ENCODE measurements around the gene SAE1. TPM values are rescaled to one million over a fixed set of nuclear protein-coding genes. Genes with fewer than 3 reads are reported as not detected.

SAE1 gene
- total and polyA plus RNA-seq, 4 experiments from 2014 or later, result 35.3 to 182 (median 71.6) TPM

DNA sequence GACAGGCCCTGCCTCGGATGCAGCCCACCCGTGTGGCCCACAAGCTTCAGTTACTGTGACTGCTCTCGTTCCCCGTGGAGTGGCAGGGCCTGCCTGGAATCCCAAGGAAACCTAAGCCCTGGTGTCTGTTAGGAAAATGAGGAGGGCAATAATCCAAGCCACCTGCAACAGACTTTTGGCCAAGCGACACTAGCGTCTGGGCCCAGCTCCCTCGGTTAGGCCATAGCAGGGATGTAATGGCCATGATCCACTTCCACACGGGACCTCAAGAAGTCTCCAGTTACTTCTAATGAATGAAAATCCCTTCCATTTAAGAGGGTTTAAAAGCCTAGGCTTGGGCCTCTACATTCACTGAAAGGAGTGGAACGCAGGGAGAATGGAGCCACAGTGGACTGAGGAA is 26.0 kb upstream of the SAE1 start:
- POLR2A ChIA-PET (ENCODE audit: partially characterized antibody), result interaction anchor here (0.6 to 1.1 kb wide), 2 partner anchors 9 to 10 kb away, joined by 3 to 7 read pairs; partner anchors contain the start of gene ZC3H4
- peak overlapping the region in 2 of 7 donors; percentile 56 to 99 for H3K27ac Mint-ChIP-seq
- no peaks in the 10 kb centered on the region for H3K27me3 Mint-ChIP-seq
- H3K9me3 Mint-ChIP-seq, result no peaks in the 10 kb centered on the region
- intact Hi-C loops (cut with micrococcal nuclease), result no loop called here
- peaks cover 47 to 79% (median 62%) of the 10 kb centered on the region in 4 donors for H3K4me1 Mint-ChIP-seq
- Histone ChIP-seq H3K9me3 (ENCODE audit: control insufficient read depth in 1 of 2, low read length in 2 of 2) (no peaks in the 10 kb centered on the region), H3K27ac (ENCODE audit: low read depth, low read length) (no peak overlapping the region), H3K4me3 (ENCODE audit: low read length in 2 of 2) (no peak overlapping the region), H3K4me1 (ENCODE audit: insufficient read depth, low read length) (peaks cover 62% of the 10 kb centered on the region), H3K36me3 (ENCODE audit: insufficient read depth, low read length) (no peaks in the 10 kb centered on the region), H3K27me3 (ENCODE audit: insufficient read depth, low read length) (no peaks in the 10 kb centered on the region)
- H3K36me3 Mint-ChIP-seq, result peaks cover 2 to 24% of the 10 kb centered on the region in 2 donors
- no peak overlapping the region for H3K4me3 Mint-ChIP-seq
- DNase-seq, result no peak
- CTCF ChIA-PET (ENCODE audit: partially characterized antibody), result interaction anchor here (0.8 to 1.5 kb wide), 3 partner anchors 11 to 68 kb away, joined by 3 to 6 read pairs (median 3); no protein-coding TSS in a partner anchor

DNA sequence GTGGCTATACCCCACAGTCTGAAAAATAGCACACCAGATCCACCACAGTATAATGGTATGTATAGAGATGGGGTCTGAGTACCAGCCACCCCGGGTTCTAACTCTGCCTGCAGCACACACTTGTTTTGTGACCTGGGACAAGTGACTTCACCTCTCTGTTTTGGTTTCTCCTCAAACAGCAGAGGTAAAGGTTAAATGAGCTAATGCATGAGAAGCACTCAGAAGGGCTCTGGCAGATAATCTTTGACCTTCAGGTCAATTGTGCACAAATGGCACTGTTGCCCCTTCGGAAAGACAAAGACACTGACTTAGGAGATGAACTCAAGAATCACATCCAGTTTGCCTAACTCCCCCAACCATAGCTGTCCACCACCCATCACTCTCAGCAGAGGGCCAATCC is 24.8 kb upstream of the SAE1 start:
- Histone ChIP-seq H3K27ac (ENCODE audit: low read depth, low read length) (peak overlapping the region; percentile 63), H3K4me3 (ENCODE audit: low read length in 2 of 2) (no peak overlapping the region), H3K36me3 (ENCODE audit: insufficient read depth, low read length) (no peaks in the 10 kb centered on the region), H3K4me1 (ENCODE audit: insufficient read depth, low read length) (peaks cover 67% of the 10 kb centered on the region), H3K9me3 (ENCODE audit: control insufficient read depth in 1 of 2, low read length in 2 of 2) (no peaks in the 10 kb centered on the region), H3K27me3 (ENCODE audit: insufficient read depth, low read length) (no peaks in the 10 kb centered on the region)
- Mint-ChIP-seq H3K9me3 (no peaks in the 10 kb centered on the region), H3K27ac (peak overlapping the region; percentile 48 to 99 (median 87)), H3K4me1 (peaks cover 46 to 84% (median 63%) of the 10 kb centered on the region in 4 donors), H3K27me3 (no peaks in the 10 kb centered on the region), H3K4me3 (peak overlapping the region in 3 of 8 donors; percentile 36 to 99 (median 40)), H3K36me3 (peaks cover 10 to 30% of the 10 kb centered on the region in 2 donors)
- ChIA-PET POLR2A (ENCODE audit: partially characterized antibody) (interaction anchor here (1.0 to 11.4 kb wide), 4 partner anchors 11 to 139 kb away, joined by 3 to 307 read pairs (median 56); no protein-coding TSS in a partner anchor), CTCF (ENCODE audit: partially characterized antibody) (interaction anchor here (1.1 to 9.0 kb wide), 2 partner anchors 20 to 25 kb away, joined by 3 to 83 read pairs; no protein-coding TSS in a partner anchor)
- no peak for DNase-seq
- intact Hi-C loops (cut with micrococcal nuclease), result no loop called here

DNA sequence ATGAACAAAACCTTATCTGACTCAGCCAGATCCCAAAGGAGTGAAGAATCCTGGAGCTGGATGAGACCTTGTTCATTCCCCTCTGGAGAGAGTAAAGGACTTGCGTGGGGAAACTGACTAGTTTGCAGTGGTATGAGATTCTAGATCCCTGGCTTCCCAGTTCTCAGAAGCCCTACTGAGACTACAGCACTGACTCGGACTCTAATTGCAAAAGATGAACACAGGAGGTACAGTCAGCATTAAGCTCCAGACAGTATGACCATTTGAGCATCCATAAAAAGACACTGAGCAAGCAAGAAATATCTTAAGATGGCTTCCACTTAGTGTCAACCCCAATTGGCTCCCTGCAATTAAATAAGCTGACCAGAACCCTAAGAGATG is 23.8 kb upstream of the SAE1 start:
- Histone ChIP-seq H3K4me1 (ENCODE audit: insufficient read depth, low read length) (peaks cover 67% of the 10 kb centered on the region), H3K4me3 (ENCODE audit: low read length in 2 of 2) (no peak overlapping the region), H3K27me3 (ENCODE audit: insufficient read depth, low read length) (no peaks in the 10 kb centered on the region), H3K9me3 (ENCODE audit: control insufficient read depth in 1 of 2, low read length in 2 of 2) (no peaks in the 10 kb centered on the region), H3K36me3 (ENCODE audit: insufficient read depth, low read length) (no peaks in the 10 kb centered on the region), H3K27ac (ENCODE audit: low read depth, low read length) (peak overlapping the region; percentile 63)
- ChIA-PET CTCF (ENCODE audit: partially characterized antibody) (interaction anchor here (1.2 to 9.0 kb wide), 5 partner anchors 11 to 140 kb away, joined by 3 to 83 read pairs (median 4); no protein-coding TSS in a partner anchor), POLR2A (ENCODE audit: partially characterized antibody) (interaction anchor here (1.0 to 11.4 kb wide), 4 partner anchors 11 to 138 kb away, joined by 3 to 307 read pairs (median 56); no protein-coding TSS in a partner anchor)
- no peak for DNase-seq
- no peaks in the 10 kb centered on the region for H3K27me3 Mint-ChIP-seq
- H3K4me1 Mint-ChIP-seq, result peaks cover 46 to 84% (median 62%) of the 10 kb centered on the region in 4 donors
- H3K9me3 Mint-ChIP-seq, result no peaks in the 10 kb centered on the region
- H3K4me3 Mint-ChIP-seq, result peak overlapping the region in 7 of 8 donors; percentile 5 to 99 (median 78)
- peak overlapping the region; percentile 83 to 100 (median 93) for H3K27ac Mint-ChIP-seq
- H3K36me3 Mint-ChIP-seq, result peaks cover 17 to 38% of the 10 kb centered on the region in 2 donors
- intact Hi-C loops (cut with micrococcal nuclease), result no loop called here

DNA sequence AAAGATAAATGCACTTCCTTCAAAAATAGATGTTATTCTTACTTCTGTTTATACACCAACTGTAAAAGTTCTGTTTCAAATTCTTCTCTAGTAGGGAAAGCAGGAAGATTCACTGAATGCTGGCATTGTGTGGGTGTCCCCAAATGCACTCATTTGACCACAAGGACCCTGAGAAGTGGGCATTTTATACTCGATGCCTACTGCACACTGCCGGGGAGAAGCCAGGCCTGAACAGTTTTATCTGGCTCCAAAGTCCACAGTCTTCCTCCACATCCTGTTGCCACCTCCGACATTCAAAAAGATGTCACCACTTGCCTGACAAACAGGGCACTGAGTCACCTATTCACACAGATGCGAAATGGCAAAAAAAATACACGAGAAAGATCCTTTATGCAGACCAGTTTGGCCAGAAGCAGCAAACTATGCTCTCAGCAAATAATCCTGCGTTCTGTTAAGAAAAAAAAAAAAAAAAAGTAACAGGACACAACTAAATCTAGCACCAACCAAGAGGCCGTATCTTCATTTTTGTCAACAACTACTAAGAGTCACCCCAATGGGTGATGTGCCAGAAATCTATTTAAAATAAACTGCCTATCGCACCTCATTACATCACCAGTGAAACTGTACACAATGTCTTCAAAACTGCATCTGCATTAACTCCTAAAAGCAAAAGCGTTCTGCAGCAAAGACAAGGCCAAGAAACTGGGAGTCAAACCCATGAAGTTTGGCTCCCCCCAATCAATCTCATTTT is 23.3 kb upstream of the SAE1 start:
- CTCF ChIA-PET (ENCODE audit: partially characterized antibody), result interaction anchor here (1.2 to 9.0 kb wide), 5 partner anchors 12 to 140 kb away, joined by 3 to 83 read pairs (median 4); no protein-coding TSS in a partner anchor
- no peaks in the 10 kb centered on the region for H3K27me3 Mint-ChIP-seq
- H3K36me3 ChIP-seq (ENCODE audit: insufficient read depth, low read length), result no peaks in the 10 kb centered on the region
- H3K9me3 Mint-ChIP-seq, result no peaks in the 10 kb centered on the region
- peak; percentile 34 to 73 (median 49) for DNase-seq
- H3K4me1 ChIP-seq (ENCODE audit: insufficient read depth, low read length), result peaks cover 62% of the 10 kb centered on the region
- peak overlapping the region; percentile 83 to 100 (median 93) for H3K27ac Mint-ChIP-seq
- H3K27me3 ChIP-seq (ENCODE audit: insufficient read depth, low read length), result no peaks in the 10 kb centered on the region
- intact Hi-C loops (cut with micrococcal nuclease), result no loop called here
- peak overlapping the region in 1 of 2 donors; percentile 5 for H3K4me3 ChIP-seq (ENCODE audit: low read length in 2 of 2)
- POLR2A ChIA-PET (ENCODE audit: partially characterized antibody), result interaction anchor here (1.0 to 11.4 kb wide), 4 partner anchors 12 to 137 kb away, joined by 3 to 307 read pairs (median 56); no protein-coding TSS in a partner anchor
- peak overlapping the region; percentile 5 to 99 (median 66) for H3K4me3 Mint-ChIP-seq
- peak overlapping the region; percentile 63 for H3K27ac ChIP-seq (ENCODE audit: low read depth, low read length)
- peaks cover 17 to 33% of the 10 kb centered on the region in 2 donors for H3K36me3 Mint-ChIP-seq
- peaks cover 43 to 78% (median 60%) of the 10 kb centered on the region in 4 donors for H3K4me1 Mint-ChIP-seq
- H3K9me3 ChIP-seq (ENCODE audit: control insufficient read depth in 1 of 2, low read length in 2 of 2), result no peaks in the 10 kb centered on the region

DNA sequence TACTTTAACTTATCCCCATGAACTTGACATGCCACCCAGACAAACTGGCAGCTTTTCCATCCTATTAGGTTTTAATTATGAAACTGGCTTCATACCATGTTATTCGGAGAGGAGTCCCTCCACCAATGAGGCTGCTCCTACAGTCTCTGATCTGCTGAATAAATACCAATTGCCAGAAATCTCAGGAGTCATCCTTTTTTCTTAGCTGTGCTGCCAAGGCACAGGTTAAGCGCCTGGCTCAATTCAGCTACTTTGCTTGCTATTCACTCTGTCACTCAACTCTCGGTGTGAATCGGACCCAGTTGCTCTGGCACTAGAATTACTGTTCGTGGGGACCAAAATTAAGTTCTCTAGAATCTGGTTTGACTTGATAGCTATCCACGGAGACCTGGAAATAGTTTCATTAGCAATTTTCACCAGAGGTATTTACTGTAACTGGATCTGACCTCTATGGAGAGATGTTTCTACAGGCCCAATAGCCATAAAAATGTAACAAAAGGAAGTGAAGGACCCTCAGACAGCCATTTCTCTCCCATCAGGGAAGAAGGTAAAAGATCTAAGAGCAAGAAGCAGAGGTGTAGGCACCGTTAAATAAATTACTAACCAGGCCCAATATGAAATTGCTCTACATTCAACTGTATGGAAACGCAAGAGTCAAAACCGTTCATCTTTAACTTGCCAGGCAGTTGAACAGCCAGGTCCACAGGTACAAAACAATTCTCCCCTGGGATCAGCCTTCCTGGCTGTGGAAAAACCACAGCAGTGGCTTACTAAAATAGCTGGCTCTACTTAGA is 22.5 kb upstream of the SAE1 start:
- H3K4me1 ChIP-seq (ENCODE audit: insufficient read depth, low read length), result peaks cover 56% of the 10 kb centered on the region
- intact Hi-C loops (cut with micrococcal nuclease), result no loop called here
- no peak for DNase-seq
- H3K9me3 Mint-ChIP-seq, result peaks cover 0 to 2% (median 0%) of the 10 kb centered on the region in 8 donors
- peak overlapping the region in 1 of 2 donors; percentile 5 for H3K4me3 ChIP-seq (ENCODE audit: low read length in 2 of 2)
- no peaks in the 10 kb centered on the region for H3K27me3 Mint-ChIP-seq
- POLR2A ChIA-PET (ENCODE audit: partially characterized antibody), result interaction anchor here (0.6 to 11.4 kb wide), 4 partner anchors 13 to 450 kb away, joined by 3 to 307 read pairs (median 56); no protein-coding TSS in a partner anchor
- peak overlapping the region; percentile 63 for H3K27ac ChIP-seq (ENCODE audit: low read depth, low read length)
- no peaks in the 10 kb centered on the region for H3K36me3 ChIP-seq (ENCODE audit: insufficient read depth, low read length)
- H3K4me1 Mint-ChIP-seq, result peaks cover 40 to 74% (median 53%) of the 10 kb centered on the region in 4 donors
- CTCF ChIA-PET (ENCODE audit: partially characterized antibody), result interaction anchor here (1.3 to 9.0 kb wide), 4 partner anchors 13 to 117 kb away, joined by 3 to 83 read pairs (median 4); no protein-coding TSS in a partner anchor
- H3K4me3 Mint-ChIP-seq, result peak overlapping the region; percentile 34 to 99 (median 66)
- H3K27me3 ChIP-seq (ENCODE audit: insufficient read depth, low read length), result no peaks in the 10 kb centered on the region
- H3K9me3 ChIP-seq (ENCODE audit: control insufficient read depth in 1 of 2, low read length in 2 of 2), result no peaks in the 10 kb centered on the region
- peaks cover 17 to 34% of the 10 kb centered on the region in 2 donors for H3K36me3 Mint-ChIP-seq
- H3K27ac Mint-ChIP-seq, result peak overlapping the region; percentile 87 to 100 (median 96)

DNA sequence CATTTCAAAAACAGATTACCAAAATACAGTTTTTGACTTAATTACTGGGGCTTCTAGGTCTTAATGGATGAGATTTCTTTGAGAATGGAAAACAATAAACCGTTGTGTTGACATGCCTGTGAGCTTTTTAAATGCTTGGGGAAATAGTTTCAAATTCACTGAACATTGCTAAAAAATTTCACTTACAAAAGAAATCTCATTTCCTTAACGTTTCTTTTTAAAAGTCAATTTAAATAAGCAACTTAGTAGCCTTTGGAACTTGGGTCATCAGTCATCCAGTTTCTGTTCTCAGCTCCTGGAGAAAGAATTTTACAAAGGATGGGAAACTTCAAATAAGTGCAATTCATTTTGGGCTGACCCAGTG is 21.5 kb upstream of the SAE1 start:
- Mint-ChIP-seq H3K4me1 (peaks cover 40 to 81% (median 59%) of the 10 kb centered on the region in 4 donors), H3K9me3 (peaks cover 0 to 4% (median 0%) of the 10 kb centered on the region in 8 donors), H3K27ac (peak overlapping the region; percentile 90 to 100 (median 96)), H3K36me3 (peaks cover 17 to 39% of the 10 kb centered on the region in 2 donors), H3K27me3 (no peaks in the 10 kb centered on the region), H3K4me3 (peak overlapping the region; percentile 88 to 99 (median 98))
- CTCF ChIA-PET (ENCODE audit: partially characterized antibody), result interaction anchor here (1.5 to 9.0 kb wide), 2 partner anchors 16 to 28 kb away, joined by 6 to 83 read pairs; no protein-coding TSS in a partner anchor
- Histone ChIP-seq H3K27ac (ENCODE audit: low read depth, low read length) (peak overlapping the region; percentile 98), H3K4me3 (ENCODE audit: low read length in 2 of 2) (peak overlapping the region in 1 of 2 donors; percentile 95), H3K9me3 (ENCODE audit: control insufficient read depth in 1 of 2, low read length in 2 of 2) (no peaks in the 10 kb centered on the region), H3K36me3 (ENCODE audit: insufficient read depth, low read length) (no peaks in the 10 kb centered on the region), H3K4me1 (ENCODE audit: insufficient read depth, low read length) (peaks cover 61% of the 10 kb centered on the region), H3K27me3 (ENCODE audit: insufficient read depth, low read length) (no peaks in the 10 kb centered on the region)
- POLR2A ChIA-PET (ENCODE audit: partially characterized antibody), result interaction anchor here (0.6 to 11.4 kb wide), 4 partner anchors 14 to 449 kb away, joined by 3 to 307 read pairs (median 56); no protein-coding TSS in a partner anchor
- DNase-seq, result no peak
- intact Hi-C loops (cut with micrococcal nuclease), result no loop called here
